Measurements from ENCODE around the gene HECTD4.
"Not testable (repeated sequence)": the region's sequence is repeated elsewhere in the genome, so short reads cannot be mapped to it uniquely, and the experiment has no call there.

Gene HECTD4

DNA sequence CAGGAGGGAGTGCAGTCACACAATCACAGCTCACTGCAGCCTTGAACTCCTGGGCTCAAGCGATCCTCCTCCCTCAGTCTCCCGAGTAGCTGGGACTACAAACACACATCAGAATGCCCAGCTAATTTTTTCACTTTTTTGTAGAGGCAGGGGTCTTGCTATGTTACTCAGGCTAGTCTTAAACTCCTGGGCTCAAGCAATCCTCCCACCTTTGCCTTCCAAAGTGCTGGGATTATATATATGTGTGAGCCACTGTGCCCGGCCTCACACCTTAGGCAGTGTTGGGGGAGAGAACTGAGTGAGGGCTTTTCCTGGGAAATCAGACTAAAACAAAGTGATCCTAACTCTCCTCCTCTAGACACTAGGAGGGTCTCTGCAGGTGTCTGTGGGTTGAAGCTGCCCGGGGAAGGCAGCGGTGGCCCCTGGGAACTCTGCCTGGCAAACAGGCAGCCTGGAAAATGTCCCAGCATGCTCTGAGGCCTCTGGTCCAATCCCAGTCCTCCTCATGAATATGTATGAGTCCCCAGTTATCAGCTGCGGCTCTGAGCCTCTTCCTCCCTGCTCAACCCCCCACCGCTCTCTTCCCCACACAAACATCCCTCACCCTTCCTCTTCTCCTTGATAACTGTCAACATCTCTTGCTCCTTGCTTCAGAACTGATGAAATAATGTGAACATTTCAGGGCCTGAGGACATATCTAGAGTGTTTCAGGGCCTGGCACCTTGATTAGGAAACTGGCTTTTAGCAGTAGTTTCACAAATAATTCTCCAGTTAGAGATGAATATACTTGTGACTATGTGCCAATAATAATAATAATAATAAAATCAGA lies 265.8 kb downstream of the HECTD4 start:
- DNase-seq (ENCODE audit: low spot score) = peak; percentile 78

DNA sequence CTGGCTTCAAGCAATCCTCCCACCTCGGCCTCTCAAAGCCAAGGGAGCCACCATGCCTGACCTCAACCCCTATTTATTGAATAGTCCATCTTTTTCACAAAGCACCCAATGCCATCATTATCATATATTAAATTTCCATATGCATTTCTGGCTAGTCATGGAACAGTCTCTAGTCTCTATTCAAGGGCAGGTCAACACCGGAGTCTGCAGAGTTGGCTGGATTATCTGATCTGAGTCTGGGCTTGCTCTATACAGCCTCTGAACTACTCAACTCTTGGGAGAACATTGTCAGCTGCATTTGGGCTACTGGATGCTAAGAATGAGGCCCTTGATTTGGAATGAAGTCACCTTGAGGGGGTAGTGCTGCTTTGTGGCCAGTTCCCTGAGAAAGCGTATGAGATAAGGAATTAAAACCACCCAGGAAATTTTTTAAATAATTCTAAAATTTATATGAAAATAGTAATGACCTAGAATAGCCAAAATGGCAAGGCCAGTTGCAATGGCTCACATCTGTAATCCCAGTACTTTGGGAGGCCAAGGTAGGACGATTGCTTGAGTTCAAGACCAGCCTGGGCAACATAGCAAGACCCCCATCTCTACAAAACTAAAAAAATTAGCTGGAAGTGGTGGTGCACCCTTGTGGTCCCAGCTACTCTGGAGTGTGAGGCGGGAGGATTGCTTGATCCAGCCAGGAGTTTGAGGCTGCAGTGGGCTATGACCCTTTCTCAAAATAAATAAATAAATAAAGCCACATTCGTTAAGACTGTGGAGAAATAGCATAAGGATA lies 266.8 kb downstream of the HECTD4 start:
- DNase-seq (ENCODE audit: low spot score) = no peak

DNA sequence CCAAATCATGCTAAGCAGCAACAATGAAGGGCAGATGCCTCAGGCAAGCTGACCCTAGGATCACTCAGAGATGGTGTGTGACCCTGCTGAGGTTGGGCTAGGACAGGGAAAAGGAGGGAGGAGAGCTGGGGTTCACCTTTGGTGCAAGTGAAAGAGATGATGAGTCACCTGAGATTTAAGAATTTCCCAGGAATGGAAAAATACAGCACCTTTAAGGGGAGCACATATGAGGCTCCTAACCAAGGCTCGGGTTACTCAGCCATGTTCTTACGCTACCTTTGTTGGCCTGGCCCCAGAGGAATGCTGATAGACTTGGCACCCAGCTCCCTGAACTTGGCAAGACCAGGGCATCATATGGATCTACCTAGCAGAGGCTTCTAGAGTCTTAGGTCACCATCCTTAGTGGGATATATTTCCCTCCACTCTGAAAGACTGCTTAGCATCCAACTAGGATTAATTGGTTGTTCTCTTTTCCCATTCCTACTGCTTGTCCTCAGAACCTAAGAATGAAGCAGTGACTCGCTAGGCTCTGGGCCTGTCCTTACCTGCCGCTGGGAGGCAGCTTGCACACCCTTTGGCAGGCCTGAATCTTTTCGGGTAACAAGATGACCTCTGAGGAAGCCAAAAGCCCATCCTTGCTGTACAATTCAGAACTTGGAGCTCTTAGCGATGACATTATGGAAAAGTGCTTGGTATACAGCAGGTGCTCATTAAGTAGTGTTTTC lies 269.7 kb downstream of the HECTD4 start:
- no peak for DNase-seq (ENCODE audit: low spot score)

DNA sequence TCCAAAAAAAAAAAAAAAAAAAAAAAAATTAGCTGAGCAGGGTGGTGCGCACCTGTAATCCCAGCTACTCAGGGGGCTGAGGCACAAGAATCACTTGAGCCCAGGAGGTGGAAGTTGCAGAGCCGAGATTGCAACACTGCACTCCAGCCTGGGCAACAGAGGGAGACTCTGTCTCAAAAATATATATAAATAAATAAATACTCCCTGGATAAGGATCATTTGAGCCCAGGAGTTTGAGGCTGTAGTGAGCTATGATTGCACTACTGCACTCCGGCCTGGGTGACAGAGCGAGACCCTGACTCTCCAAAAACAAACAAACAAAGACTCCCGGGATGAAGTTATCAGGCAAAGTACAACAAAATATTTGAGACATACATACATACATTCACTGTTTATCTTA lies 270.3 kb downstream of the HECTD4 start:
- DNase-seq (ENCODE audit: low spot score) = no peak

DNA sequence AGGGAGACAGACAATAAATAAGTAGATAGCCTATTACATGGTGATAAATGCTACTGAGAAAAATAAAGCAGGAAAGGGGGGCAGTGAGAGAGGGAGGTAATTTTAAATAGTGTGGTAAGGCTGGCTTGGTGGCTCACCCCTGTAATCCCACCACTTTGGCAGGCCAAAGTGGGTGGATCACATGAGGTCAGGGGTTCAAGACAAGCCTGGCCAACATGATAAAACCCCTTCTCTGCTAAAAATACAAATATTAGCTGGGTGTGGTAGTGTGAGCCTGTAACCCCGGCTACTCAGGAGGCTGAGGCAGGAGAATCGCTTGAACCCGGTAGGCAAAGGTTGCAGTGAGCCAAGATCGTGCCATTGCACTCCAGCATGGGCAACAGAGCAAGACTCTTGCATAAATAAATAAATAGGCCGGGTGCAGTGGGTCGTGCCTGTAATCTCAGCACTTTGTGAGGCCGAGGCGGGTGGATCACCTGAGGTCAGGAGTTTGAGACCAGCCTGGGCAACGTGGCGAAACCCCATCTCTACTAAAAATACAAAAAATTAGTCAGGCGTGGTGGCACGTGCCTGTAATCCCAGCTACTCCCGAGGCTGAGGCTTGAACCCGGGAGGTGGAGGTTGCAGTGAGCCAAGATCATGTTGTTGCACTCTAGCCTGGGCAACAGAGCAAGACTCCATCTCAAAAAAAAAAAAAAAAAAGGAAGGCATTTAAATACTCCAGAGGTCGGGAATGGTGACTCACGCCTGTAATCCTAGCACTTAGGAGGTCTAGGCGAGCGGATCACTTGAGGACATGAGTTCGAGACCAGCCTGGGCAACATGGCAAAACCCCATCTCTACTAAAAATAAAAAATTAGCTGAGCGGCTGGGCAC lies 271.2 kb downstream of the HECTD4 start:
- not testable (repeated sequence) for DNase-seq (ENCODE audit: low spot score)

Data from D341Med (cell line).